Left ventricle myocardium inferior (tissue), 1 donor: ENCODE results near the gene UGT3A1. TPM values are rescaled to one million over a fixed set of nuclear protein-coding genes. Genes with fewer than 3 reads are reported as not detected.

Experiments
- DNase-seq: peaks from one replicate; pipeline ENCODE4 v3.0.0-alpha.2; 2020
- H3K27ac ChIP-seq: fragments of 200-600 bp; replicated peaks from 2 replicates; pipeline ENCODE4 v1.8.0; 2021
- H3K27me3 ChIP-seq: fragments of 200-600 bp; 2 replicates; pipeline ENCODE4 v1.8.0; 2021; ENCODE audit warnings: low read depth
- H3K36me3 ChIP-seq: fragments of 200-600 bp; 2 replicates; pipeline ENCODE4 v1.8.0; 2021
- H3K4me1 ChIP-seq: fragments of 200-600 bp; 2 replicates; pipeline ENCODE4 v1.8.0; 2021
- H3K4me3 ChIP-seq: fragments of 200-600 bp; 2 replicates; pipeline ENCODE4 v1.8.0; 2021; ENCODE audit warnings: mild to moderate bottlenecking, moderate library complexity
- H3K9me3 ChIP-seq: fragments of 200-600 bp; replicated peaks from 2 replicates; pipeline ENCODE4 v1.8.0; 2021
- intact Hi-C: fragments of 100-400 bp; cut with micrococcal nuclease; formaldehyde crosslinking; loops from one replicate; pipeline ENCODE4 v1.11.0; 2022
- total RNA-seq: library from RNA; stranded (reverse); fragmentation: NEBNext Ultra II Directional; extraction: Animal tissue kit (Norgen Biotek cat#: 25700); gene quantifications from one replicate; pipeline ENCODE4 v1.2.1, GENCODE V29; 2021
- TF ChIP-seq, protein P1 (sequence below): fragments of 200-600 bp; IDR thresholded peaks from 2 replicates; pipeline ENCODE4 v1.8.0; 2021; ENCODE audit warnings: antibody characterized with exemption, mild to moderate bottlenecking, borderline replicate concordance
- donor health status: DM: no; HTN: yes; CAD: no; lungs with severe emphysema.

The UGT3A1 gene
- total RNA-seq, 1 donor from 2014 or later: not detected

DNA sequence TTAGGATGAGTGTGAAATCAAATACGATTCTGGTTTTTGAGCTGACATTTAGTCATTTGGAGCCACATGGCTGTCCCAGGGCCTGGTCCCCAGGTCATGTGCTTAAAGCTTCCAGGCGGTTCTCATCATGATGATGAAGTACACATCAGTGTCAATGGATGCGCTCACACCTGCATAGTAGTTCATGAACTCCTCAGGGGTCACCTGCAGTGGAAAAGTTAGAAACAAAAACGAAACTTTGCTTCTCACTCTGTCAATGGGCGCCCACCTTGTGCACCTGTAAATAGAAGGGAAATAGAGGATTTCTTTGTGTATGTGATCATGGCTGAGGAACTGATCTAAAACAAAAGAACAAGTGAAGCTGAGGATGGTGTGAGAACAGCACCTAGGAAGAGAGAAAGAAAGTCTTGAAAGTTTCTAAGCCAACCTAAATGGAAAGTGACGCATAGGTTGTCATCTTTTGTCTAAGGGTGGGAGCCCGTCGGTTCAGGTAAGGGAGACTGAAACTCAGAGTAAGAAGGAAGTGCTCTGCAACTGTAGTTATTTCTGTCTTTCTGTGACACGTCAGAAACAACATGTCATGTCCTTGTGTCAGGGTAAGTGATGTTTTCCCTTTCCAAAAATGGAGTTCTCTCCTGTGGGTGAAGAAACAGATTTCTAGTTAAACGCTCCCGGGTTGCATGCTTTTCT, 86.6 kb downstream of the UGT3A1 start:
- TF ChIP-seq, protein P1, sequence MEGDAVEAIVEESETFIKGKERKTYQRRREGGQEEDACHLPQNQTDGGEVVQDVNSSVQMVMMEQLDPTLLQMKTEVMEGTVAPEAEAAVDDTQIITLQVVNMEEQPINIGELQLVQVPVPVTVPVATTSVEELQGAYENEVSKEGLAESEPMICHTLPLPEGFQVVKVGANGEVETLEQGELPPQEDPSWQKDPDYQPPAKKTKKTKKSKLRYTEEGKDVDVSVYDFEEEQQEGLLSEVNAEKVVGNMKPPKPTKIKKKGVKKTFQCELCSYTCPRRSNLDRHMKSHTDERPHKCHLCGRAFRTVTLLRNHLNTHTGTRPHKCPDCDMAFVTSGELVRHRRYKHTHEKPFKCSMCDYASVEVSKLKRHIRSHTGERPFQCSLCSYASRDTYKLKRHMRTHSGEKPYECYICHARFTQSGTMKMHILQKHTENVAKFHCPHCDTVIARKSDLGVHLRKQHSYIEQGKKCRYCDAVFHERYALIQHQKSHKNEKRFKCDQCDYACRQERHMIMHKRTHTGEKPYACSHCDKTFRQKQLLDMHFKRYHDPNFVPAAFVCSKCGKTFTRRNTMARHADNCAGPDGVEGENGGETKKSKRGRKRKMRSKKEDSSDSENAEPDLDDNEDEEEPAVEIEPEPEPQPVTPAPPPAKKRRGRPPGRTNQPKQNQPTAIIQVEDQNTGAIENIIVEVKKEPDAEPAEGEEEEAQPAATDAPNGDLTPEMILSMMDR: no peak
- Histone ChIP-seq H3K9me3 (peaks cover 10% of the 10 kb centered on the region), H3K4me3 (no peak overlapping the region), H3K27ac (no peak overlapping the region), H3K4me1 (no peaks in the 10 kb centered on the region), H3K36me3 (no peaks in the 10 kb centered on the region), H3K27me3 (no peaks in the 10 kb centered on the region)
- DNase-seq: no peak
- intact Hi-C loops: no loop called here

DNA sequence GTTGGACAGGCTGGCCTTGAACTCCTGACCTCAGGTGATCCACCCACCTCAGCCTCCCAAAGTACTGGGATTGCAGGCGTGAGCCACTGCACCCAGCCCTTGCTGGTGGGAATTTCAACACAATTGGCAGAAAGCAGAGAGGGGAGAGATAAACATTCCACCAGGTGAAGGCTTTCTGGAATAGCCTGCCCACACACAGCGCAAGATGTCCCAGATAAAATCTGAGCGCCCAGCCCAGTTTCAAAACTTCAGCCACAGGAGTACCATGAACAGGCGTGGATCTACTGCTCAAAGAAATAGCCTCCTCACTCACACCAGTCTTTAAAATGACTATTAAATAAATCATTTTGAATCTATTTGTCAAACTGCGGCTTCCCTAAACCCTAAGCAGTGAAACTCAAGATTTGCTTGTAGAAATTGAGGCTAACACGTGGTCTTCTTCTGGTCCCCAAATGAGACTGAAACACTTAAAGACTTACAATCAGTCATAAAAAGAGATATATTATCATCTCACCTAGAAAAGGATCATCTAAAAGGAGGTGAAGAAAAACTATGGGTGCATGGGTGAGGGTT, 87.5 kb downstream of the UGT3A1 start:
- Histone ChIP-seq H3K27ac (no peak overlapping the region), H3K9me3 (peaks cover 10% of the 10 kb centered on the region), H3K4me1 (no peaks in the 10 kb centered on the region), H3K27me3 (no peaks in the 10 kb centered on the region), H3K36me3 (no peaks in the 10 kb centered on the region), H3K4me3 (no peak overlapping the region)
- intact Hi-C loops: no loop called here
- no peak for DNase-seq
- TF ChIP-seq, protein P1: no peak

DNA sequence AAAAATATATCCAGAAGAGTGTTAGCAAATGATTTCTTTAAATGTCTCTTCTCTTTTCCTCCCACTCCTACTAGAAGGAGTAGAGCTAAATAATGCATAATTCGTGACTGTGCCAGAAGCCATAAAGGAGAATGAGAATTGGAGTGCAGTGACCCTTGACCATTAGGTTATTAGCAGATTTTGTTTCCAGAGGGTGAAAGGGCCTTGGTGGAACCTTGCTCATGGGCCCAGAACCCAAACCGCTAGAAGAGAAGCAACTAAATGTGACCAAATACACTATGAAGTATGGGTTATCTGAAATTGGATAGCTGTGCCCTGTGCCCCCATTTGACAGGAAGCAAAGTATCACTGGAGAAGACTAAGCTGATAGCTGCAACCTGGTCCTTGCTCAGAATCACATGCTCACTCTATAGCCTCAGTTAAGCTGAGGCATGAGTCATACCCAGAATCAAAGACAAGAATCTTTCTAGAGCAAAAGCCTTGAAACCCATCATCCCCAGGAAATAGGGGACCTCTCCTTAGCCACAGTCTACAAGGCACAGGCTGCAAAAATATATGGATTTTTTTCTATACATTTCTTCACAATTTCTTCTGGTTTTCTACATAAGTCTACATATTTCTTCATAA, 89.0 kb downstream of the UGT3A1 start:
- no peak overlapping the region for H3K4me3 ChIP-seq
- intact Hi-C loops: no loop called here
- TF ChIP-seq, protein P1: no peak
- peaks cover 10% of the 10 kb centered on the region for H3K9me3 ChIP-seq
- H3K4me1 ChIP-seq: no peaks in the 10 kb centered on the region
- no peaks in the 10 kb centered on the region for H3K36me3 ChIP-seq
- no peak for DNase-seq
- no peak overlapping the region for H3K27ac ChIP-seq
- H3K27me3 ChIP-seq: no peaks in the 10 kb centered on the region

Other genes with a start within 250 kb of the UGT3A1 start
- 0.66 TPM for gene IL7R, start 134.5 kb downstream of the UGT3A1 start, total RNA-seq
- gene CAPSL, start 52.8 kb downstream of the UGT3A1 start, total RNA-seq: not detected
- not detected for gene UGT3A2, start 75.5 kb upstream of the UGT3A1 start, total RNA-seq
- gene LMBRD2, start 160.5 kb upstream of the UGT3A1 start, total RNA-seq: 12.1 TPM
- gene SKP2, start 160.7 kb upstream of the UGT3A1 start, total RNA-seq: 4.6 TPM